Activated CD8-positive, alpha-beta T cell treated with anti-CD3 and anti-CD28 coated beads for 36 hours (primary cell): ENCODE results near the gene ZNF507. TPM values are rescaled to one million over a fixed set of nuclear protein-coding genes. Genes with fewer than 3 reads are reported as not detected.

Experiments used
- ATAC-seq: fragments of 200-7000 bp; cut with Tn5 transposase; one replicate; pipeline ENCODE4 v1.10.0; 2021; ENCODE audit warnings: mild to moderate bottlenecking, moderate library complexity
- CTCF ChIA-PET: fragments of 350-600 bp; sonication (Branson Sonifier 250); formaldehyde crosslinking; loops from one replicate; lab custom pipeline; 2021; ENCODE audit warnings: antibody characterized with exemption; lab: Charles Lee
- POLR2A ChIA-PET: fragments of 350-600 bp; sonication (Branson Sonifier 250); formaldehyde crosslinking; loops from one replicate; lab custom pipeline; 2021; ENCODE audit warnings: antibody characterized with exemption; lab: Charles Lee
- DNase-seq: peaks from one replicate; pipeline ENCODE4 v3.0.0-alpha.2; 2020
- H3K27ac Mint-ChIP-seq: one replicate; pipeline ENCODE4 v1.8.0; 2021; ENCODE audit warnings: mild to moderate bottlenecking, mixed read lengths
- H3K27me3 Mint-ChIP-seq: one replicate; pipeline ENCODE4 v1.8.0; 2021; ENCODE audit warnings: mixed read lengths
- H3K36me3 Mint-ChIP-seq: one replicate; pipeline ENCODE4 v1.8.0; 2021; ENCODE audit warnings: low read depth, mixed read lengths
- H3K4me1 Mint-ChIP-seq: one replicate; pipeline ENCODE4 v1.8.0; 2021; ENCODE audit warnings: low read depth, mixed read lengths
- H3K4me3 Mint-ChIP-seq: one replicate; pipeline ENCODE4 v1.8.0; 2021; ENCODE audit warnings: mild to moderate bottlenecking, moderate library complexity, mixed read lengths
- H3K9me3 Mint-ChIP-seq: one replicate; pipeline ENCODE4 v1.8.0; 2021; ENCODE audit warnings: mixed read lengths
- CTCF ChIP-seq: fragments of 200-600 bp; IDR thresholded peaks from one replicate; pipeline ENCODE4 v1.8.0; 2022; ENCODE audit warnings: antibody characterized with exemption, mild to moderate bottlenecking
- intact Hi-C: fragments of 100-400 bp; cut with micrococcal nuclease; formaldehyde crosslinking; loops from one replicate; pipeline ENCODE4 v1.10.0; 2022
- total RNA-seq, 2 experiments: library from RNA; stranded (reverse); gene quantifications; one replicate each; pipeline ENCODE4 v1.2.3, GENCODE V29; 2021

Gene ZNF507
- total RNA-seq, 2 experiments from 2014 or later = 24.2 to 25.6 TPM

DNA sequence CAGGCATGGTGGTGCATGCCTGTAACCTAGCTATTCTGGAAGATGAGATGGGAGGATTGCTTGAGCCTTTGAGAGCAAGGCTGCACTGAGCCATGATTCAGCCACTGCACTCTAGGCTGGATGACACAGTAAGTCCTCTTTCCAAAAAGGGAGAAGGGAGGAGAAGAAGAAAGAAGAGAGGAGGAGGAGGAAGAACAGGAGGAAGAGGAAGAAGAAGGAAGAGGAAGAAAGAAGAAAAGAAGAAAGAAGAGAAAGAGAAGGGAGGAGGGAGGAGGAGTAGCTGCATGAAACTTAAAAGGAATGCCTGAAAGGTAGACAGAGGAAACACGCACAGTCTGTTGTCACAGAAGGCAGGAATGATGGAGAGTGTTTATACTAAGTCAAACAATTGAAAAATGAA lies 56.6 kb downstream of the ZNF507 start:
- intact Hi-C loops = no loop called here
- POLR2A ChIA-PET = no interaction called here
- DNase-seq = no peak

GRCh38 chr19:32403291-32403995 lies 58.0 kb downstream of the ZNF507 start:
- Mint-ChIP-seq H3K9me3 (no peaks in the 10 kb centered on the region), H3K36me3 (peaks cover 2% of the 10 kb centered on the region), H3K27me3 (no peaks in the 10 kb centered on the region), H3K27ac (no peak overlapping the region), H3K4me1 (peaks cover 20% of the 10 kb centered on the region), H3K4me3 (peak overlapping the region; percentile 83)
- no peak for TF ChIP-seq CTCF
- ATAC-seq (no peak), DNase-seq (no peak)
- ChIA-PET CTCF (no interaction called here), POLR2A (no interaction called here)
- intact Hi-C loops = no loop called here

More for the DNA sequence above, 56.6 kb downstream of the ZNF507 start:
- no peaks in the 10 kb centered on the region for H3K36me3 Mint-ChIP-seq
- ATAC-seq = no peak
- CTCF ChIA-PET = no interaction called here
- peaks cover 20% of the 10 kb centered on the region for H3K4me1 Mint-ChIP-seq
- H3K4me3 Mint-ChIP-seq = no peak overlapping the region
- no peaks in the 10 kb centered on the region for H3K27me3 Mint-ChIP-seq
- no peak overlapping the region for H3K27ac Mint-ChIP-seq
- H3K9me3 Mint-ChIP-seq = no peaks in the 10 kb centered on the region
- TF ChIP-seq CTCF = no peak

DNA sequence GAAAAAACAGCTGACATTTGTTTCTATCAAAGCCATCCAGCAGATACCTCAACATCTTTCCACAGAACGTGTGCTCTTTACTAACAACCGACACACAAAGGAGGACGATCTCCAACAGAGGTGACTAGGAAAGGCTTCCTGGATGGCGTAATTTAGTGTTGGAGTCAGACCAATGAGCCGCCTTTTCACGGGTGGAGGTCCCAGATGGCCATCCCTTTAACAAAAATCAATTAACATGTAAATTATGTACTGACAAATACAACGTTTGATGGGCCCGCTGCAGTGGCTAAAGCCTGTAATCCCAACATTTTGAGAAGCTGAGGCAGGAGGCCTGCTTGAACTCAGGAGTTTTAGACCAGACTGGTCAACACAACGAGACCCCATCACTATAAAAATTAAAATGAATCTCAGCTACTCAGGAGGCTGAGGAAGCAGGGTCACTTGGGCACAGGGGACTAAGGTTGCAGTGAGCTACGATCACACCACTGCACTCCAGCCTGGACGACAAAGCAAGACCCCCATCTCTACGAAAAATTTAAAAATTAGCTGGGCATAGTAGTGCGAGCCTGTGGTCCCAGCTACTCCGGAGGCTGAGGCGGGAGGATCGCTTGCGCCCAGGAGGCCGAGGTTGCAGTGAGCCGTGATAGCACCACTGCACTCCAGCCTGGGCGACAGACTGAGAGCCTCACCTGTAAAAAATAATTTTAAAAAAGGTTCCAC lies 59.0 kb downstream of the ZNF507 start:
- ChIA-PET CTCF (interaction anchor here (0.9 kb wide), 1 partner anchor 21 kb away, joined by 3 read pairs; no protein-coding TSS in a partner anchor), POLR2A (interaction anchor here (2.3 kb wide), 1 partner anchor 58 kb away, joined by 21 read pairs; the partner anchor contains the start of gene ZNF507)
- Mint-ChIP-seq H3K4me3 (peak overlapping the region; percentile 83), H3K4me1 (peaks cover 21% of the 10 kb centered on the region), H3K27me3 (no peaks in the 10 kb centered on the region), H3K36me3 (peaks cover 10% of the 10 kb centered on the region), H3K27ac (peak overlapping the region; percentile 88), H3K9me3 (no peaks in the 10 kb centered on the region)
- intact Hi-C loops = no loop called here
- no peak for TF ChIP-seq CTCF
- ATAC-seq = no peak
- no peak for DNase-seq

DNA sequence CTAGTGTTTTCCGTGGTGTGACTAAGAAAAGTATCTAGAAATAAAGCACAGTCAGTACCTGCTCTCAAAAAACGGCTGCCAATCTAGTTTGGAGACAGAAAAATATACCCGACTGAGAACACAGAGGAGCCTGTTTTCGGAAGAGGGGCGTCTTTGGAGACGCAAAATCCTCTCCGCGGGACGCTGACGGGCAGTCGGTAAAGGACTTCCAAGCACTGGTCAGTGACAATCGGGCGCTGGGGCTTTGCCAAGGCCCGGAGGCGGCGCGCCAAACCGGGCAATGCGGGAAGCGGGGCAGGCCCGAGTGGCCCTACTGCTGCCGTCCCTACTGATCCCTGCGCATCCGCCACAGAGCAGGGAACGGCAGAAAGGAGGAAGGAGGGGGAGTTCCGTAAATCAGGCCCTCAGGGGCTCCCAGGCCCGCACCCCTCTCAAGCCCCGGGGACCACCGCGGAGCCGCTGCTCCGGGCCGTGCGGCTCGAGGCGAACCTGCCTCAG lies 59.6 kb downstream of the ZNF507 start:
- Mint-ChIP-seq H3K27ac (peak overlapping the region; percentile 88), H3K9me3 (no peaks in the 10 kb centered on the region), H3K36me3 (peaks cover 15% of the 10 kb centered on the region), H3K27me3 (no peaks in the 10 kb centered on the region), H3K4me3 (peak overlapping the region; percentile 83), H3K4me1 (peaks cover 21% of the 10 kb centered on the region)
- no peak for DNase-seq
- intact Hi-C loops = no loop called here
- ATAC-seq = peak; percentile 12
- ChIA-PET CTCF (interaction anchor here (0.7 to 0.9 kb wide), 2 partner anchors 12 to 22 kb away, joined by 3 read pairs; no protein-coding TSS in a partner anchor), POLR2A (interaction anchor here (0.6 to 2.3 kb wide), 6 partner anchors 8 to 59 kb away, joined by 3 to 21 read pairs (median 4); partner anchors contain the start of gene ZNF507)
- no peak for TF ChIP-seq CTCF
